ENCODE data around the gene AFG1L.
A peak's percentile ranks its signal among the peaks of the same experiment; 100 is the strongest.

The AFG1L gene

DNA sequence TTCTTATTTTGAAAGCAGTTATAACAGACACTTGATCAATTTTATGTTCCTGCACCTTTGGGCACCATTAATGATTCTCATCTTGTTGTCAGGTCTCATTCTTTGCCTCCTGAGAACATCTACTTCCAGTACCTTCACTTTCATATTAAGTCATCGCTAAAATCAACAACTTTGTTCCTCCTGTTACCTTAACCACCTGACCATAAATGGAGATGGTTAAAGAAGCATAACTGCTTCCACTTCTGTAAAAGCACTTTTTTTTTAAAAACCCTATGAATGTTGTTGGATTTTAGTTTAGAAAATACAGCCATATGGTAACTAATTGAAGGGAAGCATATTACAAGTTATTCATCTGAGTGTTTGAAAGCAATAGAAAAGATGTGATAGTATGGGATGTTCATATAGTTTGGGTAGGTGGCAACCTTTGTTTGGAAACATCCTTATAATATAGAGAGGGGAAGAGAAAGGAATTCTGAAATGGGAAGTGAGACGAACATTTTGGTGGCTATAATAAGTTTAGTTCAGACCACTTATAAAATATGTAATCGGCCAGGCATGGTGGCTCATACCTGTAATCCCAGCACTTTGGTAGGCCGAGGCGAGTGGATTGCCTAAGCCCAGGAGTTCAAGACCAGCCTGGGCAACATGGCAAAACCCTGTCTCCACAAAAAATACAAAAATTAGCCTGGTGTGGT lies 53.9 kb downstream of the AFG1L start:
- no peaks in the 10 kb centered on the region for H3K9me3 ChIP-seq
- no peak overlapping the region for H3K4me3 ChIP-seq
- H3K4me1 ChIP-seq = no peaks in the 10 kb centered on the region
- in situ Hi-C loops (cut with MboI; ENCODE audit: low sequenced_read_pairs) = no loop called here
- H3K36me3 ChIP-seq (replicated peaks) = no peaks in the 10 kb centered on the region
- DNase-seq (ENCODE audit: low spot score in 2 of 2) = no peak
- H3K27me3 ChIP-seq (ENCODE audit: low read depth) = no peaks in the 10 kb centered on the region

DNA sequence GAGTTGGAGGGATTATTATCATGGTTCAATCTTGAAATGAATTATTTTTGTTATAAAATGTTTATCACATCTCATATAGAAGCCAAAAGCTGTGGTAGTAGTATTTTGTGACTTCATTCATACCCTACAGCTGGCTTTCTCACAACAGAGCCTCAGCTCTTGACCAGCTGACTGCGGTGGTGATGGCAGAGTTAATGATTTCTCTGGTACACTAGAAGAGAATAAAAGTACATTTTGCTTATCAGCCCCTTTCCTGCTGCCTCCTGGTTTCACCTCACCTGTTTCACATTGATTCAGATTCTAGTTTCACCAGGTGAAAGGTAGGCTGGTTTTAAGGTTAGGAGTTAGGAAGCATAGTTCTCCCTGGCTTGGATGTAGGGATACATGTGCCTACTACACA lies 55.7 kb downstream of the AFG1L start:
- Histone ChIP-seq H3K9me3 (no peaks in the 10 kb centered on the region), H3K4me1 (no peaks in the 10 kb centered on the region), H3K4me3 (no peak overlapping the region), H3K36me3 (replicated peaks) (no peaks in the 10 kb centered on the region), H3K27me3 (ENCODE audit: low read depth) (no peaks in the 10 kb centered on the region)
- no peak for DNase-seq (ENCODE audit: low spot score in 2 of 2)
- in situ Hi-C loops (cut with MboI; ENCODE audit: low sequenced_read_pairs) = no loop called here

DNA sequence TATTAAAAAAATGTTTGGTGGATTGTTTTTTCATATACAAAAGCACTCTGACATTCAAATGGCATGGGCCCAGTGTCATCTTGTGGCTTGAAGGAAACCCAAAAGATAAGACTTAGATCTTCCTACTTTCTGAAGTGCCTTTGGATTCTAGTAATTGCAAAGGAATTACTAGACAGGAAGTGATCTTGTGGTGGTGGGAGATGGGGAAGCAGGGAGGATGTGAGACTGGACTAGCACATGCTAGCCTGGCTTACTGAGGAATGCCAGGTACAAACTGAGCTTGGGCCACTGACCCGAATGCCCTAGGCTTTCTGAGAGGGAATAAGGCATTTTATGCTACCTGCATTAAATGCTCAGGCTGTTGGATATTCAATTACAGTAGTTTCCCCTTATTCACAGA lies 59.0 kb downstream of the AFG1L start:
- no peaks in the 10 kb centered on the region for H3K9me3 ChIP-seq
- no peaks in the 10 kb centered on the region for H3K27me3 ChIP-seq (ENCODE audit: low read depth)
- no peaks in the 10 kb centered on the region for H3K36me3 ChIP-seq (replicated peaks)
- H3K4me1 ChIP-seq = no peaks in the 10 kb centered on the region
- H3K4me3 ChIP-seq = no peak overlapping the region
- DNase-seq (ENCODE audit: low spot score in 2 of 2) = no peak
- in situ Hi-C loops (cut with MboI; ENCODE audit: low sequenced_read_pairs) = no loop called here

DNA sequence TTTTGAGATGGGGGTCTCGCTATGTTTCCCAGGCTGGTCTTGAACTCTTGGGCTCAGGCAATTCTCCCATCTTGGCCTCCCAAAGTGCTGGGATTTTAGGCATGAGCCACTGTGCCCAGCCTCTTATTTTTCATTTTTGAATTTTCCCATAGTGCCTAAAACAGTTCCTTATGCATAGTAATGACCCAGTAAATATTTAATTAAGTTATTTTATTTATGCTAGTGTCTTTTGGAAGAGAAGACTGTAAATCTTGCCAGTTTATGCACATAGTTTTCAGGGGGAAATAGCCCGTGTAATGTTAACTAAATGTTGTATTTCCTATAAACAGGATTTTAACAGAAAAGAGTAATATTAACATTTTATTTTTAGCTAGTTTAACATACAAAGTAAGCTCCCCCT lies 60.3 kb downstream of the AFG1L start:
- H3K4me1 ChIP-seq = peaks cover 3% of the 10 kb centered on the region
- no peak overlapping the region for H3K4me3 ChIP-seq
- DNase-seq (ENCODE audit: low spot score in 2 of 2) = no peak
- H3K27me3 ChIP-seq (ENCODE audit: low read depth) = no peaks in the 10 kb centered on the region
- no peaks in the 10 kb centered on the region for H3K9me3 ChIP-seq
- H3K36me3 ChIP-seq (replicated peaks) = no peaks in the 10 kb centered on the region
- in situ Hi-C loops (cut with MboI; ENCODE audit: low sequenced_read_pairs) = no loop called here

DNA sequence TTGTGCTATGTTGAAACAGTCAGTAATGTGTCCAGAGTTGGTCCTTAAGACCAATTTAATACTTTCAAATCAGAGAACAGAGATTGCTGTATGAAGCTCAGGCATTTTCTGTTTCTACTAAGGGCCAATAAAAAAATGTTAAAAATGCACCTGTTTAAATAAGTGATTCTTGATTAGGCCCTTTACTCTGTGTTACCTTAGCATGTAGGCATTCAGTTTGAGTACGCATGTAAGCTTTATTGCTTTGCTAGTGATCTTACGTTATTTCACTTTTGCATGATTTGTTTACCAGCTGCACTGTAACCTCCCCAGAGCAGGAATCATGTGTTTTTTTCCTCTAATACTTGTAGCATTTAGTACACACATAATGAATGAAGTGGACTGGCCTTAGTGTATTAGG lies 61.0 kb downstream of the AFG1L start:
- Histone ChIP-seq H3K36me3 (replicated peaks) (no peaks in the 10 kb centered on the region), H3K27me3 (ENCODE audit: low read depth) (no peaks in the 10 kb centered on the region), H3K4me1 (peaks cover 9% of the 10 kb centered on the region), H3K9me3 (no peaks in the 10 kb centered on the region), H3K4me3 (no peak overlapping the region)
- no peak for DNase-seq (ENCODE audit: low spot score in 2 of 2)
- in situ Hi-C loops (cut with MboI; ENCODE audit: low sequenced_read_pairs) = no loop called here

DNA sequence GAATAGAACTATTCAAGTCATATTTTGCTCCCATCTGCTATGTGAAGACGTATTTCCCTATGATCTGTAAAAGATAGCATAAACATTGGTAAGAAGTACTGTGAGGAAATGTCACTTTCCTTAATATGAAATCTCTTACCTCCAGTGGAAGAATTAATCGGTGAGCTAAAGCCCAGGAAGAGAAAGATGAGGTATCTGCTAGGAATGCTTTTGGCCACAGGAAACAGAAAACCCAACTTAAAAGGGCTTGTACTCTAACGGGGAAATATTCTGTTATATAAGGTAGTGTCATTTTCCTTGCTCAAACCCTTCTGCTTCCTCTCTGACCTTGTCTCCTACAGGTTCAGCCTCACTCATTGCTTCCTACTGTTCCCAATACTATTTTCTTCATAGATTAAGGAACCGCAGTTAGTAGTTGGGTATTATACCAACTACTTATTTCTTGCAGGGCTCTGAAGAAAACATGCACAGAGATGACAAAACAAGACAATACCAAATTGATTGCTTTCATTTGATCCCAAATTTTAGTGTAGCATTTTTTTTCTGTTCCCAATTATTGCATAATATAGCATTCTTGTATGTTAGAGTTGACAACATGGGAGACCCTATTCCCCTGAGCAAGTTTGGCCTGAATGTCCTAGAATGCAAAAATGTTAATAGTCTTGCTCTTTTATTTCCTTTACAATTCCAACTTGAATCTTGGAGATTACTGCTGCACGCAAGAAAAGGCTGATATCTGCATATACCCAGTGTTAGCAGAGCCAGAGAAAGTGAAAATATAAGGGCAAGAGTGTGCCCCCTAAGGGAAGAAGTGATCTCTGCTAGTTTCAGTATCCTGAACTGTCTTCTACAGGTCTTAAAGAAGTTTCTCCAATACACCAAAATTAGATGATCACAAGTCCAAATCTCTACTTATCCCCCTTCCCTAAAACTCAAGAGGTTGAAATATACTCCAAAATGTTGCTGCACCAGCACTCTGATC lies 65.3 kb downstream of the AFG1L start:
- no peak overlapping the region for H3K4me3 ChIP-seq
- no peaks in the 10 kb centered on the region for H3K9me3 ChIP-seq
- no peaks in the 10 kb centered on the region for H3K36me3 ChIP-seq (replicated peaks)
- H3K27me3 ChIP-seq (ENCODE audit: low read depth) = no peaks in the 10 kb centered on the region
- in situ Hi-C loops (cut with MboI; ENCODE audit: low sequenced_read_pairs) = no loop called here
- H3K4me1 ChIP-seq = peaks cover 30% of the 10 kb centered on the region
- DNase-seq (ENCODE audit: low spot score in 2 of 2) = peak; percentile 17 to 53

DNA sequence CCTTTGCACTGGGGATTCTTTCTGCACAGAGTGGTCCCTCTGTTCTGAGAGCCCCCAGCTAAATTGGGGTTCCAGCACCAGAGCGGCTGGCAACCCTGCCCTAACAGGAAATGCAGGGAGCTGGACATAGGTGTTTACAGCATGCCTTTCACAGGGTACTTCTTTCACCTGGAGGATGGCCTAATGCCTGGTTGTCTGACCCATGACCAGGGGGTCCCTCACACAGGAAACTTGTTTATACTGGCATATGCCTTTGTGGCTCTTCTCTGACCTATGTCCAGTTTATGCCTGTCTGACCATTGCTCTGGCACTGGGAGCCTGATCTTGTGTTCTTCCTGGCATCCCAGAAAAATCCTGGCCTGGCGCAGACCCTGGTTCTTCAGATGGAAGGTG lies 66.1 kb downstream of the AFG1L start:
- H3K4me3 ChIP-seq = no peak overlapping the region
- DNase-seq (ENCODE audit: low spot score in 2 of 2) = no peak
- H3K9me3 ChIP-seq = no peaks in the 10 kb centered on the region
- no peaks in the 10 kb centered on the region for H3K36me3 ChIP-seq (replicated peaks)
- H3K27me3 ChIP-seq (ENCODE audit: low read depth) = no peaks in the 10 kb centered on the region
- H3K4me1 ChIP-seq = peaks cover 37% of the 10 kb centered on the region
- in situ Hi-C loops (cut with MboI; ENCODE audit: low sequenced_read_pairs) = no loop called here

DNA sequence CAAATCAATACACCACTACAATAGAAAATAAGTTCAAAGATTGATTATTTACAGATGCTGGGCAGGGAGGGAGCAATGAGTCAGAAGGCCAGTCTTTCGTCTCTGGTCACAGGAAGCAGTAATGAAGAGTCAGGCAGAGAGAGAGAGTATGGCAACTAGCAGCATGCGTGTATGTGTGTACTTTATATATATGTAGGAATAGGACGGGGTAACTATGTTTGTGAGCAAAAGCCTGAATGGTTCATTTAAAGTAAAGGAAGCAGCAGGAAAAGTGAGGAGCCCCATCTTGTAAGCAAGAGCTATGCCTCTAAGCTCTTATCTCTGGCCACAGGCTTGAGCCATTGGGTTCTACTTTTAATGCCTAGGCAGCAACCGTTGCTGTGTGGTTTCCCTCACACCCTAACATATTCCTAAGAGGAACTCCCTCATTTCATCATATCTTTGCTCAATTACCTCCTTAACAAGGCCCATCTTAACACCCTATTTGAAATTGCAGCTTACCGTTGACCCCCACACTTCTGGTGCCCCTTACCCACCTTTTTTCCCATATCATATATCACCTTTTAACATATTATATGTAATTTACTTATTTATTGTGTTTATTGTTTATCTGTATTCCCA lies 66.6 kb downstream of the AFG1L start:
- Histone ChIP-seq H3K36me3 (replicated peaks) (no peaks in the 10 kb centered on the region), H3K9me3 (no peaks in the 10 kb centered on the region), H3K4me3 (no peak overlapping the region), H3K27me3 (ENCODE audit: low read depth) (no peaks in the 10 kb centered on the region), H3K4me1 (peaks cover 41% of the 10 kb centered on the region)
- no peak for DNase-seq (ENCODE audit: low spot score in 2 of 2)
- in situ Hi-C loops (cut with MboI; ENCODE audit: low sequenced_read_pairs) = no loop called here

DNA sequence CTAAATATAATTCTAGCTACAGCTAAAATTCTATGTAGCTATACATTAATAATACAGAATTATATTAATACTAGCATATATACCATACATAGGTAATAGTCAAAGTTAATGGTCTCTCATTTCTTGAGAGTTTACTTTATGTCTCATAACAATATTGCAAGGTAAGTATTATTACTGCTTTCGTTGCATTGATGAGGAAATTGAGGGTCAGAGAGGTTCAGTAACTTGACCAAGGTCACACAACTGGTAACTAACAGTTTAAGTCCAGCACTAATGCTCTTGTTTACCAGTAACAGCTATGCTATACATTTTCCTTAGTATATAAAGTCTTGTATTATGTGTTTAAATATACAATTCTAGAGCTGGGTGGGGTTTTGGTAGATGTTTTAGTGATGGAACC lies 67.6 kb downstream of the AFG1L start:
- Histone ChIP-seq H3K9me3 (no peaks in the 10 kb centered on the region), H3K27me3 (ENCODE audit: low read depth) (no peaks in the 10 kb centered on the region), H3K4me1 (peaks cover 41% of the 10 kb centered on the region), H3K4me3 (no peak overlapping the region), H3K36me3 (replicated peaks) (no peaks in the 10 kb centered on the region)
- in situ Hi-C loops (cut with MboI; ENCODE audit: low sequenced_read_pairs) = no loop called here
- DNase-seq (ENCODE audit: low spot score in 2 of 2) = no peak

DNA sequence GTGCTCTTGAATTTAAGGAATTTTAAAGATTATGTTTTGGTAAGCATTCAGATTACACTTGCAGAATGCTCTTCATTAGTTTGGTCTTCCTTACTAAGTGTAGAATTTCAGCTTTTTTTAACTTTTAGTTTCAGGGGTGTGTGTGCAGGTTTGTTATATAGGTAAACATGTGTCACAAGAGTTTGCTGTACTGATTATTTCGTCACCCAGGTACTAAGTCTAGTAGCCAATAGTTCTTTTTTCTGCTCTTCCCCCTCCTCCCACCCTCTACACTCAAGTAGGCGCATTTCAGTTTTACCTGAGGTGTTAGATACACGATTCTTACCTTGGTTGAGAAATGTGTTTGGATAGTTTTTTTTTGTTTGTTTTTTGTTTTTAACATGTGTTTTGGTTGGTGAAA lies 68.3 kb downstream of the AFG1L start:
- no peak overlapping the region for H3K4me3 ChIP-seq
- DNase-seq (ENCODE audit: low spot score in 2 of 2) = no peak
- peaks cover 41% of the 10 kb centered on the region for H3K4me1 ChIP-seq
- in situ Hi-C loops (cut with MboI; ENCODE audit: low sequenced_read_pairs) = no loop called here
- H3K36me3 ChIP-seq (replicated peaks) = no peaks in the 10 kb centered on the region
- H3K9me3 ChIP-seq = no peaks in the 10 kb centered on the region
- no peaks in the 10 kb centered on the region for H3K27me3 ChIP-seq (ENCODE audit: low read depth)

DNA sequence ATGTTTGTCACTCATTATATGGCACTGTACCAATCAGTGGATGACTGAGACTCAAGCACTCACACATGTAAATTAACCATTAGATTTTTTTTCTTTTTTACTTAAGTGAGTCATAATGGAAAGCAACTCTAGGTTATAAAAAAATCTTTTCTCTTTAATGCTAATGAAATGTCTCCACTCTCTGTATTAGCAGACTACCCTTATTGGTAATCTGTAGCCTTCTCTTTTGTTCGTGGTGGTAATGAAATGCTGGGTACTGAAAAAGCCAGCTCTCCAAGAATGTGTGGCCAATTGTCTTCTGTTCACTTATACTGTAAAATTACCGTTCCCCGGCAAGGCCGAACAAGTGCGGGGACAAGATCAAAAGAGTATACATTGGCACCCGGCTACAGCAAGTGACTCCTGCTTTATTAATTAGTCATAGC lies 69.0 kb downstream of the AFG1L start:
- peak overlapping the region; percentile 5; the same call in 1 of the 2 replicates for H3K4me3 ChIP-seq
- in situ Hi-C loops (cut with MboI; ENCODE audit: low sequenced_read_pairs) = no loop called here
- no peaks in the 10 kb centered on the region for H3K27me3 ChIP-seq (ENCODE audit: low read depth)
- DNase-seq (ENCODE audit: low spot score in 2 of 2) = peak; percentile 80 to 100
- no peaks in the 10 kb centered on the region for H3K36me3 ChIP-seq (replicated peaks)
- H3K4me1 ChIP-seq = peaks cover 48% of the 10 kb centered on the region
- no peaks in the 10 kb centered on the region for H3K9me3 ChIP-seq

DNA sequence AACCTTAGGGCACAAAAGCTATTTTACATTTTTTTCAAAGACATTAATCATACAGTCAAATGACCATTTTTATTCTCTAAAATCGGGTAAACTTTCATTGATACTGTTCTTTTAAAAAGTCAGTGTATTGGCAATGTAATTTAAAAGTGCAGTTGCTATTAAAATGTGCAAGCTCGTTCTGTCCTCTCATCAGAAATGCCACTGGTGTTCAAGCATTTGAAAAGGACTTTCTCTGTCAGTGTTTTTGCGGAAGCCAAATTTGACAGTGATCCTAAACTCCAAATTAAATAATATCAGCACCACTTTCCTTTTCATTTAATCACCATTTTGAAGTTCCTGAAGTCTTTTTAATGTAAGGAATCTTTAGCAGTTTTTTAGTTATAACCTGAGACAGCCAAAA lies 69.6 kb downstream of the AFG1L start:
- in situ Hi-C loops (cut with MboI; ENCODE audit: low sequenced_read_pairs) = no loop called here
- H3K9me3 ChIP-seq = no peaks in the 10 kb centered on the region
- H3K27me3 ChIP-seq (ENCODE audit: low read depth) = no peaks in the 10 kb centered on the region
- no peak for DNase-seq (ENCODE audit: low spot score in 2 of 2)
- H3K4me1 ChIP-seq = peaks cover 50% of the 10 kb centered on the region
- H3K36me3 ChIP-seq (replicated peaks) = no peaks in the 10 kb centered on the region
- peak overlapping the region; percentile 5; the same call in 1 of the 2 replicates for H3K4me3 ChIP-seq

DNA sequence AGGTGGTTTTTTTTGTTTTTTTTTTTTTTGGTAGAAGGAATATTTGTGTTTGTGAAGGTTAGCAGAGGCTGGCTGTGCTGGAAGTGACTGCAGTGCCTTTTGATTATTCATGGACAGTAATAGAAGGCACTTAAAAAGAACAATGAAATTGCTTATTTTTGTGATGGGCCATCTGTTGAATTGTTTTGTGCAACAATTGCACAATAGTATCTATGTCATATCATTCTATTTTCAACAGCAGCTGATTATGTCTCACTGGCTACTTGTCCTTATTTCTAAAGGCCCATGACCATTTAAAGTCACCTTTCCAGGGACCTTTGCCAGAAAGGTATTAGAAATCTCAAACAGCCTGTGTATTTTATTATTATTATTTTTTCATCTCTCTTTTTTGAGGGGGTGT lies 70.6 kb downstream of the AFG1L start:
- Histone ChIP-seq H3K4me3 (no peak overlapping the region), H3K36me3 (replicated peaks) (no peaks in the 10 kb centered on the region), H3K9me3 (no peaks in the 10 kb centered on the region), H3K4me1 (peaks cover 43% of the 10 kb centered on the region), H3K27me3 (ENCODE audit: low read depth) (no peaks in the 10 kb centered on the region)
- DNase-seq (ENCODE audit: low spot score in 2 of 2) = peak in 1 of 2 experiments; percentile 19
- in situ Hi-C loops (cut with MboI; ENCODE audit: low sequenced_read_pairs) = no loop called here

DNA sequence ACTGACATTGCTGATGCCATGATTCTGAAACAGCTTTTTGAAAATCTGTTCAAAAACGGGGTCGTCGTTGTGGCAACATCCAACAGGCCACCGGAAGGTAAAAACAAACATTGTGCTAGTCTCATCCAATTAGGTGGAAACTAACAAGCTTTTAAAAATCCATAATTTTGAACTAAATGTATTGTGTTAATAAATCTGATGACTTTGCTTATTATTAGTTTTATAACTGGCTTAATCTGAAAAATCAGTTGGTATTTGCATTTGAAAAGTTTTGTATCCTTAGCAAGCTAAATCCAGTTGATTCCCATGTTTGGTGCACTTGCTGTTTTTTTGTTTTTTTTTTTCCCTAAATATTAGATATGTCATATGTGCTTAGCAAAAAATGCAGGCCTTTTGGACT lies 71.4 kb downstream of the AFG1L start:
- DNase-seq (ENCODE audit: low spot score in 2 of 2) = no peak
- Histone ChIP-seq H3K4me1 (peaks cover 40% of the 10 kb centered on the region), H3K27me3 (ENCODE audit: low read depth) (no peaks in the 10 kb centered on the region), H3K9me3 (no peaks in the 10 kb centered on the region), H3K4me3 (no peak overlapping the region), H3K36me3 (replicated peaks) (no peaks in the 10 kb centered on the region)
- in situ Hi-C loops (cut with MboI; ENCODE audit: low sequenced_read_pairs) = no loop called here

Data from HAP-1 (cell line).